Pancreas (tissue), 10 donors: ENCODE measurements around the gene TIGD2. TPM values are rescaled to one million over a fixed set of nuclear protein-coding genes. Genes with fewer than 3 reads are reported as not detected.

Source experiments
- ATAC-seq, 4 donors: fragments of 200-7000 bp; cut with Tn5 transposase; one replicate each; pipeline versions ENCODE4 v1.8.0 to v1.9.1; 2020; ENCODE audit warnings: mild to moderate bottlenecking in 4 of 4, moderate library complexity in 4 of 4
- DNase-seq, 6 donors: peaks; one replicate each; pipeline ENCODE4 v3.0.0-alpha.2; 2020
- FAIRE-seq: peaks from 2 replicates; lab custom pipeline; 2012; peaks lifted over from hg19 to GRCh38; lab: Jason Lieb, UNC
- H3K27ac ChIP-seq, 4 donors: fragments of 200-600 bp; sonication (generic); 1 replicate in 3 of 4; 2 replicates in 1 of 4; pipeline versions ENCODE4 v1.5.0 to v1.8.0; 2020
- H3K27me3 ChIP-seq, 4 donors: fragments of 200-600 bp; one replicate each; pipeline ENCODE4 v1.8.0; 2021
- H3K36me3 ChIP-seq, 3 donors: fragments of 200-600 bp; sonication (generic) in 1 of 3; one replicate each; pipeline versions ENCODE4 v1.5.0 to v1.8.0; 2020 to 2021
- H3K4me1 ChIP-seq, 3 donors: fragments of 200-600 bp; one replicate each; pipeline ENCODE4 v1.8.0; 2021
- H3K4me3 ChIP-seq, 4 donors: fragments of 200-600 bp; sonication (generic) in 2 of 4; one replicate each; pipeline versions ENCODE4 v1.5.0 to v1.8.0; 2020 to 2021
- H3K9me3 ChIP-seq, 4 donors: fragments of 200-600 bp; one replicate each; pipeline ENCODE4 v1.8.0; 2021
- WGBS, 2 donors: extraction: QIAGEN DNeasy Blood & Tissue Kit; methylation state at CpG; one replicate each; pipeline ENCODE4 v1.1.7; 2013; 5-methylcytosine and 5-hydroxymethylcytosine counted together
- intact Hi-C, 3 donors: fragments of 100-400 bp; cut with DNase I; formaldehyde crosslinking; loops; one replicate each; pipeline versions ENCODE4 v1.11.1 to v1.14.2; 2022
- polyA plus RNA-seq, 2 donors: library from polyadenylated mRNA; stranded (reverse); fragments of 200-250 nt; gene quantifications; one replicate each; pipeline ENCODE4 v1.2.3, GENCODE V29; 2013
- total RNA-seq, 6 donors: library from RNA; stranded (reverse); fragmentation: NEBNext Ultra II Directional in 4 of 6; extraction: Animal tissue kit (Norgen Biotek cat#: 25700) in 4 of 6; gene quantifications; one replicate each; pipeline versions ENCODE4 v1.2.1 to v1.2.4, GENCODE V29; 2021 to 2023
- TF ChIP-seq, protein P1 (sequence below), 4 donors: fragments of 200-600 bp; sonication (generic) in 3 of 4; IDR thresholded peaks; one replicate each; pipeline versions ENCODE4 v1.5.0 to v1.8.0; 2021; ENCODE audit warnings: antibody characterized with exemption in 4 of 4
- donor health status: healthy with polysubstance abuse.
- donor health status: DM: no; HTN: no; CAD: no; lungs with moderate emphysema.
- donor health status: DM: no; HTN: no; CAD: no.
- donor health status: control.
- donor health status: control.
- donor health status: Bipolar disorder and iron deficiency.
- donor health status: DM: yes; HTN: yes; CAD: no.
- donor health status: DM: no; HTN: no; CAD: no.
- donor health status: DM: no; HTN: no; CAD: no.
- donor health status: DM: yes; HTN: yes; CAD: no.

TIGD2 gene
- total and polyA plus RNA-seq, 8 donors = 1.7 to 4.7 (median 2.8) TPM

DNA sequence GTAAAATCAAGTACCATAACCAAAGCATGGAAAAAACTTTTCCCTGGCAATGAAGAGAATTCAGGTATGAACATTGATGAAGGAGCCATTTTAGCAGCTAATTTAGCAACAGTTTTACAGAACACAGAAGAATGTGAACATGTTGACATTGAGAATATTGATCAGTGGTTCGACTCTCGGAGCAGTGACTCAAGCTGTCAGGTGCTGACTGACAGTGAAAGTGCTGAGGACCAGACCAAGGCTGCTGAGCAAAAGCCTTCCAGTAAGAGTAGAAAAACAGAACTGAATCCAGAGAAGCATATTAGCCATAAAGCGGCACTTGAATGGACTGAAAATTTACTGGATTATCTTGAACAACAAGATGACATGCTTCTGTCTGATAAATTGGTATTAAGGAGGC lies 2.8 kb downstream of the TIGD2 start:
- H3K27me3 ChIP-seq = no peaks in the 10 kb centered on the region
- 43 to 47% methylated on average over 3 of the region's 3 CpGs for WGBS, 2 donors
- DNase-seq (no peak), FAIRE-seq (no peak), ATAC-seq (no peak)
- no peaks in the 10 kb centered on the region for H3K36me3 ChIP-seq
- peaks cover 0 to 9% (median 5%) of the 10 kb centered on the region in 3 donors for H3K4me1 ChIP-seq
- TF ChIP-seq, protein P1, sequence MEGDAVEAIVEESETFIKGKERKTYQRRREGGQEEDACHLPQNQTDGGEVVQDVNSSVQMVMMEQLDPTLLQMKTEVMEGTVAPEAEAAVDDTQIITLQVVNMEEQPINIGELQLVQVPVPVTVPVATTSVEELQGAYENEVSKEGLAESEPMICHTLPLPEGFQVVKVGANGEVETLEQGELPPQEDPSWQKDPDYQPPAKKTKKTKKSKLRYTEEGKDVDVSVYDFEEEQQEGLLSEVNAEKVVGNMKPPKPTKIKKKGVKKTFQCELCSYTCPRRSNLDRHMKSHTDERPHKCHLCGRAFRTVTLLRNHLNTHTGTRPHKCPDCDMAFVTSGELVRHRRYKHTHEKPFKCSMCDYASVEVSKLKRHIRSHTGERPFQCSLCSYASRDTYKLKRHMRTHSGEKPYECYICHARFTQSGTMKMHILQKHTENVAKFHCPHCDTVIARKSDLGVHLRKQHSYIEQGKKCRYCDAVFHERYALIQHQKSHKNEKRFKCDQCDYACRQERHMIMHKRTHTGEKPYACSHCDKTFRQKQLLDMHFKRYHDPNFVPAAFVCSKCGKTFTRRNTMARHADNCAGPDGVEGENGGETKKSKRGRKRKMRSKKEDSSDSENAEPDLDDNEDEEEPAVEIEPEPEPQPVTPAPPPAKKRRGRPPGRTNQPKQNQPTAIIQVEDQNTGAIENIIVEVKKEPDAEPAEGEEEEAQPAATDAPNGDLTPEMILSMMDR (IDR thresholded peaks at IDR 0.05) = no peak
- no peaks in the 10 kb centered on the region for H3K9me3 ChIP-seq
- H3K4me3 ChIP-seq = no peak overlapping the region
- H3K27ac ChIP-seq = no peak overlapping the region
- intact Hi-C loops = no loop called here

DNA sequence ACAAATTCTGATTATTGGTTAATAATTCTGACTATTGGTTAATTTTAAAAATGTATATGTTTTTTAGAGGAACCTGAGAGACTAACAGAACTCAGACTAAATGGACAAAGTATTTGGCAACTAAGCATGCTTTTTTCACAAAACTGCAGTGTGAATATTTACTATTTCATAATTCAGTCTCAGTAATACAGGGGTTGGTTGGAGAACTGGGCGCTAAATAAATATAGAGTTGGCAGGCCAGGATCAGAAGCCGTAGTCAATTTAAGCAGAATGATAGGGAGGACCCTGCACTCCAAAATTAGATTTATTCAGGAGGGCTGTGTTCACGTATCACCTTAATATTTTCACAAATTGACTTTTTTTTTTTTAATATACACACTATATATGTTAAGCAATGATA lies 5.8 kb downstream of the TIGD2 start:
- no peaks in the 10 kb centered on the region for H3K27me3 ChIP-seq
- DNase-seq (no peak), ATAC-seq (no peak), FAIRE-seq (no peak)
- TF ChIP-seq, protein P1 (IDR thresholded peaks at IDR 0.05) = no peak
- H3K4me1 ChIP-seq = peaks cover 0 to 9% (median 5%) of the 10 kb centered on the region in 3 donors
- intact Hi-C loops = no loop called here
- no peaks in the 10 kb centered on the region for H3K36me3 ChIP-seq
- H3K9me3 ChIP-seq = no peaks in the 10 kb centered on the region
- WGBS, 2 donors = 79 to 81% methylated on average over 3 of the region's 3 CpGs
- H3K4me3 ChIP-seq = no peak overlapping the region
- H3K27ac ChIP-seq = no peak overlapping the region

- FAIRE-seq (no peak), ATAC-seq (no peak), DNase-seq (no peak)
- no peaks in the 10 kb centered on the region for H3K9me3 ChIP-seq
- H3K27me3 ChIP-seq = no peaks in the 10 kb centered on the region
- intact Hi-C loops = no loop called here
- no peak overlapping the region for H3K27ac ChIP-seq
- no peaks in the 10 kb centered on the region for H3K36me3 ChIP-seq
- H3K4me3 ChIP-seq = no peak overlapping the region
- peaks cover 0 to 1% (median 0%) of the 10 kb centered on the region in 3 donors for H3K4me1 ChIP-seq
- TF ChIP-seq, protein P1 (IDR thresholded peaks at IDR 0.05) = no peak
- 64 to 78% methylated on average over 1 of the region's 1 CpG for WGBS, 2 donors
Observed at GRCh38 chr4:89119166-89119565, 7.8 kb downstream of the TIGD2 start.

- no peak overlapping the region for H3K4me3 ChIP-seq
- no peak for ATAC-seq
- no peak overlapping the region for H3K27ac ChIP-seq
- intact Hi-C loops = no loop called here
- FAIRE-seq = no peak
- TF ChIP-seq, protein P1 (IDR thresholded peaks at IDR 0.05) = no peak
- H3K27me3 ChIP-seq = no peaks in the 10 kb centered on the region
- 95 to 97% methylated on average over 3 of the region's 3 CpGs for WGBS, 2 donors
- H3K4me1 ChIP-seq = no peaks in the 10 kb centered on the region
- no peaks in the 10 kb centered on the region for H3K9me3 ChIP-seq
- H3K36me3 ChIP-seq = no peaks in the 10 kb centered on the region
- DNase-seq = no peak
Observed at GRCh38 chr4:89119836-89120235, 8.5 kb downstream of the TIGD2 start.

DNA sequence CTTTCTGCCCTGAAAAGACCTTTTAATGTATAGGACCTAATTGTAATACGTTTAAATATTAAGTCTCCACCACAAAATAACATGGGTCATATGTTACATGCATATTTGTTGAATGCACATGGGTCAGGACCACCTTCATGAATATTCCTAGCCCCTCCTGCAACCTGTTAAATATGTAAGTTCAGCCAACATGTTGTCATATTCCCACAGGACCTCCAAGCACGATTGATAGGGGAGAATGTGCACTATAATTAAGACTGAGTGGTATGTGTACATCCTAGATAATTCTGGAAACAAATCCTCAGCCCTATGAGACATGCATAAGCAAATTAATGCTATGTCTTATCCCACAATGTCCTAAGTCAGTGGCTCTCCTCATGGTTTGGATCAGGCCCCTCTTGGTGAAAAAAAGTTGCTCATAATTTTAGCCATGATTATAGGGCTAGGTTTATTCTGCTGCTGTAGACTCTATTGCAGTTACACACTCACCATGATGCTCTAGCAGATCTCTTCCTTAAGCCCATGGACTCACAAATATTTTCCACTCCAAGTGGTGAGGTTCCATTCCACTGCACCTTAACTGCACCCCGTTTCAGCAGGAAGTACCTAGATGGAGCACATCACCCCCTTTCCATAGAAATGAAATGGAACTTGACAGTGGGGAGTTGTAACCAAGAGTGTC lies 10.2 kb downstream of the TIGD2 start:
- intact Hi-C loops = no loop called here
- 81 to 85% methylated on average over 3 of the region's 3 CpGs for WGBS, 2 donors
- DNase-seq (no peak), ATAC-seq (no peak), FAIRE-seq (no peak)
- TF ChIP-seq, protein P1 (IDR thresholded peaks at IDR 0.05) = no peak
- Histone ChIP-seq H3K27ac (no peak overlapping the region), H3K27me3 (no peaks in the 10 kb centered on the region), H3K4me3 (no peak overlapping the region), H3K9me3 (no peaks in the 10 kb centered on the region), H3K36me3 (no peaks in the 10 kb centered on the region), H3K4me1 (no peaks in the 10 kb centered on the region)
